Measurements from ENCODE around the gene EFEMP2.
"Not testable (repeated sequence)": the region's sequence is repeated elsewhere in the genome, so short reads cannot be mapped to it uniquely, and the experiment has no call there.

Gene EFEMP2

GRCh38 chr11:65895482-65895981 is 22.9 kb upstream of the EFEMP2 start:
- DNase-seq (ENCODE audit: insufficient read length, low spot score) (no peak), FAIRE-seq (no peak)
- no peak for TF ChIP-seq POLR2A (IDR thresholded peaks at IDR 0.05; ENCODE audit: low read depth, low read length)

GRCh38 chr11:65894034-65894591 is 21.5 kb upstream of the EFEMP2 start:
- FAIRE-seq (no peak), DNase-seq (ENCODE audit: insufficient read length, low spot score) (no peak)
- TF ChIP-seq POLR2A (IDR thresholded peaks at IDR 0.05; ENCODE audit: low read depth, low read length) = no peak

GRCh38 chr11:65892661-65893317 is 20.2 kb upstream of the EFEMP2 start:
- no peak; the same call in 1 of the 2 replicates for TF ChIP-seq POLR2A (IDR thresholded peaks at IDR 0.05; ENCODE audit: low read depth, low read length)
- no peak for DNase-seq (ENCODE audit: insufficient read length, low spot score)
- FAIRE-seq = no peak

GRCh38 chr11:65892137-65892540 is 19.5 kb upstream of the EFEMP2 start:
- DNase-seq (ENCODE audit: insufficient read length, low spot score); FAIRE-seq: not testable (repeated sequence)
- 0 out of 2 replicates have a peak, but pooled peaks have one; percentile 10 for TF ChIP-seq POLR2A (IDR thresholded peaks at IDR 0.05; ENCODE audit: low read depth, low read length)

GRCh38 chr11:65891219-65892136 is 18.9 kb upstream of the EFEMP2 start:
- TF ChIP-seq POLR2A (IDR thresholded peaks at IDR 0.05; ENCODE audit: low read depth, low read length) = 0 out of 2 replicates have a peak, but pooled peaks have one; percentile 10
- FAIRE-seq (no peak), DNase-seq (ENCODE audit: insufficient read length, low spot score) (no peak)

- peak; percentile 71 for DNase-seq (ENCODE audit: insufficient read length, low spot score)
- peak; percentile 97 for TF ChIP-seq POLR2A (IDR thresholded peaks at IDR 0.05; ENCODE audit: low read depth, low read length)
- FAIRE-seq = no peak
Measured at GRCh38 chr11:65890324-65891218, 18.0 kb upstream of the EFEMP2 start, which contains the start of gene CCDC85B. Gene CCDC85B, plus strand, starts transcription at chr11:65890673. Its CDS starts 111 bp downstream, at chr11:65890784.

- FAIRE-seq (no peak), DNase-seq (ENCODE audit: insufficient read length, low spot score) (peak; percentile 87)
- TF ChIP-seq POLR2A (IDR thresholded peaks at IDR 0.05; ENCODE audit: low read depth, low read length) = peak; percentile 69
Measured at GRCh38 chr11:65888163-65888814, 15.7 kb upstream of the EFEMP2 start, which contains the start of gene FIBP. Gene FIBP, minus strand, starts transcription at chr11:65888471. Its CDS starts 53 bp downstream, at chr11:65888418.

GRCh38 chr11:65887723-65888162 is 15.1 kb upstream of the EFEMP2 start:
- DNase-seq (ENCODE audit: insufficient read length, low spot score) (no peak), FAIRE-seq (no peak)
- TF ChIP-seq POLR2A (IDR thresholded peaks at IDR 0.05; ENCODE audit: low read depth, low read length) = no peak

GRCh38 chr11:65886826-65887722 is 14.5 kb upstream of the EFEMP2 start:
- DNase-seq (ENCODE audit: insufficient read length, low spot score) = no peak
- FAIRE-seq = no peak
- TF ChIP-seq POLR2A (IDR thresholded peaks at IDR 0.05; ENCODE audit: low read depth, low read length) = no peak

- no peak for TF ChIP-seq POLR2A (IDR thresholded peaks at IDR 0.05; ENCODE audit: low read depth, low read length)
- DNase-seq (ENCODE audit: insufficient read length, low spot score) (no peak), FAIRE-seq (no peak)
Measured at GRCh38 chr11:65885808-65886536, 13.4 kb upstream of the EFEMP2 start.

- DNase-seq (ENCODE audit: insufficient read length, low spot score) = no peak
- no peak for FAIRE-seq
- no peak for TF ChIP-seq POLR2A (IDR thresholded peaks at IDR 0.05; ENCODE audit: low read depth, low read length)
Measured at GRCh38 chr11:65885231-65885630, 12.6 kb upstream of the EFEMP2 start.

All from H54 (cell line).